PC-9 (cell line): ENCODE data around the gene SRL.

Experiments
- CTCF ChIP-seq: fragments of 200-600 bp; sonication (generic); conservative IDR thresholded peaks from 2 replicates; pipeline ENCODE4 v1.6.1; 2017; ENCODE audit warnings: mixed run types, antibody characterized with exemption, mild to moderate bottlenecking, moderate library complexity
- EZH2 ChIP-seq: fragments of 200-600 bp; sonication (generic); IDR thresholded peaks from 2 replicates; pipeline ENCODE4 v1.8.0; 2017; ENCODE audit warnings: antibody characterized with exemption, low read depth

- TF ChIP-seq CTCF (no peak), EZH2 (no peak)
Observed at GRCh38 chr16:4180511-4180910, 61.4 kb downstream of the SRL start.
